Stomach (tissue), 4 donors: Measurements from ENCODE around the gene DPP6.

Source experiments
- CTCF ChIP-seq, 7 experiments: fragments of 450-650 bp in 4 of 7; fragments of 200-600 bp in 3 of 7; sonication (generic) in 3 of 7; IDR thresholded peaks; one replicate each; pipeline ENCODE4 v1.5.1; 2016 to 2019; ENCODE audit warnings: antibody characterized with exemption in 7 of 7, control low read depth in 2 of 7, mild to moderate bottlenecking in 1 of 7
- EP300 ChIP-seq: sonication (generic); formaldehyde crosslinking; IDR thresholded peaks from one replicate; pipeline ENCODE4 v1.6.1; 2017; ENCODE audit warnings: antibody characterized with exemption
- POLR2A ChIP-seq, 4 donors: fragments of 450-650 bp; IDR thresholded peaks; one replicate each; pipeline ENCODE4 v1.6.1; 2016; ENCODE audit warnings: antibody characterized with exemption in 4 of 4, control low read depth in 2 of 4, mild to moderate bottlenecking in 1 of 4, moderate library complexity in 1 of 4
- POLR2AphosphoS5 ChIP-seq, 3 donors: sonication (generic); formaldehyde crosslinking; IDR thresholded peaks; one replicate each; pipeline ENCODE4 v1.6.1; 2016; ENCODE audit warnings: antibody characterized with exemption in 3 of 3

- TF ChIP-seq POLR2A (IDR thresholded peaks at IDR 0.05) (no peak), CTCF (IDR thresholded peaks at IDR 0.05) (no peak), POLR2AphosphoS5 (IDR thresholded peaks at IDR 0.05) (no peak), EP300 (no peak)
Observed at GRCh38 chr7:154579711-154580110, 527.5 kb downstream of the DPP6 start.
